GM21515 (cell line): Measurements from ENCODE around the gene ZAP70.

Source experiments
- ATAC-seq: cut with Tn5 transposase; IDR thresholded peaks from one replicate; pipeline ENCODE4 v1.9.1; 2021; ENCODE audit not compliant: unreplicated experiment

The ZAP70 gene

DNA sequence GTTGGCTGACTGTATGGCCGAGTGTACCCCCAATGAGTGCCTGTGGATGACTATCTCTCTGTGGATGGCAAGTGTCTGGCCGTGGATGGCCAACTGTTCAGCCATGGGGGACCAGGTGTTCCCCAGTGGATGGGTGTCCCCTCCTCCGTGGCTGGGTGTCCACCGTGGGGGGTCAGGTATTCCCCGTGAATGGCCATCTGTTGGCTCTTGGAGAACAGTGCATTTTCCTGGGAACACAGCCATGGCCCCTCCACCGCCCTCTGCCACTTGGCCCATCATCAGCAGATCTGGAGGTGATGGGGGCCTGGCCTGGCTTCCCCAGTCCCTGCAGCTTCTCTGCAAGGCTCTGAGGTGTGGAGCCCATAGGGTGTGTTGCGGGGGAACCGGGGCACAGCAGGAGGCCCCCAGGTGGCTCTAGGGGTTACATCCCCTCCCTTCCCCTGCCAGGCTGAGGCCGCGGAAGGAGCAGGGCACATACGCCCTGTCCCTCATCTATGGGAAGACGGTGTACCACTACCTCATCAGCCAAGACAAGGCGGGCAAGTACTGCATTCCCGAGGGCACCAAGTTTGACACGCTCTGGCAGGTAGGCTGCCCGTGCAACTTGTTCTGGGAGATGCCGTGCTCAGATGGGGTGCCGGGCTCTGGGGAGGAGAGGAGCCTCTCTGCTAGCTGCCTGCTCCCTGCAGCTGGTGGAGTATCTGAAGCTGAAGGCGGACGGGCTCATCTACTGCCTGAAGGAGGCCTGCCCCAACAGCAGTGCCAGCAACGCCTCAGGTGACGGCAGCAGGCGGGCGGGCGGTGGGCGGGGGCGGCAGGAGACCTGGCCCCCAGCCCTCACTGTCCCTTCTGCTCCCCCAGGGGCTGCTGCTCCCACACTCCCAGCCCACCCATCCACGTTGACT, 19.3 kb downstream of the ZAP70 start:
- ATAC-seq: no peak

DNA sequence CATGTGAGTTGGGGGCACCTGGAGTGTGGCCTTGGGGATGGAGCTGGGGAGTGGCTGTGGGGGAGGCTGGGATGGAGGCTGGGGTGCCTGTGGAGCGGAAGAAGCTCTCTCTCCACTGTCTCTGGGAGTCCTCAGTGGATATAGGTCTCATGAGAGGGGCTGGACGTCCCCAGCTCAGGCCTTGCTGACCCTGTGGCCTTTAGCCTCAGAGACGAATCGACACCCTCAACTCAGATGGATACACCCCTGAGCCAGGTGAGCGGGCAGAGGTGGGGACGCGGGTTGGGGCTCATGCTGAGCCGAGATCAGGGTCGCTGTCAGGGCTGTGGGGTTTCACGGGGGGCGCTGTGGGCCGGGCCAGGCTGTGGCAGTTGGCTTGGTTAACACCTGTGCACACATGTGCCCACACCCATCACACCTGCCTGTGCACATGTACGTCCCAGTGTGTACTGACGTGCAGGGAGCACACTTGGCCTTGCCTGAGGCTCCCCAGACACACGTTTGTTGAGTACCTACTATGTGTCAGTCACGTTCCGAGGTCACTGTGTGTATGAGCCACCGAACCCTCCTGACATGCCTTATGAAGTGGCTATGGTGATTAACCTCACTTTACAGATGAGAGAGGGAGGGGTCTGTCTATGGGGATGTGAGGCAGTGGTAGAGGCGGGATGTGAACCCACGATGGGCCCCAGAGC, 20.1 kb downstream of the ZAP70 start:
- ATAC-seq: no peak

DNA sequence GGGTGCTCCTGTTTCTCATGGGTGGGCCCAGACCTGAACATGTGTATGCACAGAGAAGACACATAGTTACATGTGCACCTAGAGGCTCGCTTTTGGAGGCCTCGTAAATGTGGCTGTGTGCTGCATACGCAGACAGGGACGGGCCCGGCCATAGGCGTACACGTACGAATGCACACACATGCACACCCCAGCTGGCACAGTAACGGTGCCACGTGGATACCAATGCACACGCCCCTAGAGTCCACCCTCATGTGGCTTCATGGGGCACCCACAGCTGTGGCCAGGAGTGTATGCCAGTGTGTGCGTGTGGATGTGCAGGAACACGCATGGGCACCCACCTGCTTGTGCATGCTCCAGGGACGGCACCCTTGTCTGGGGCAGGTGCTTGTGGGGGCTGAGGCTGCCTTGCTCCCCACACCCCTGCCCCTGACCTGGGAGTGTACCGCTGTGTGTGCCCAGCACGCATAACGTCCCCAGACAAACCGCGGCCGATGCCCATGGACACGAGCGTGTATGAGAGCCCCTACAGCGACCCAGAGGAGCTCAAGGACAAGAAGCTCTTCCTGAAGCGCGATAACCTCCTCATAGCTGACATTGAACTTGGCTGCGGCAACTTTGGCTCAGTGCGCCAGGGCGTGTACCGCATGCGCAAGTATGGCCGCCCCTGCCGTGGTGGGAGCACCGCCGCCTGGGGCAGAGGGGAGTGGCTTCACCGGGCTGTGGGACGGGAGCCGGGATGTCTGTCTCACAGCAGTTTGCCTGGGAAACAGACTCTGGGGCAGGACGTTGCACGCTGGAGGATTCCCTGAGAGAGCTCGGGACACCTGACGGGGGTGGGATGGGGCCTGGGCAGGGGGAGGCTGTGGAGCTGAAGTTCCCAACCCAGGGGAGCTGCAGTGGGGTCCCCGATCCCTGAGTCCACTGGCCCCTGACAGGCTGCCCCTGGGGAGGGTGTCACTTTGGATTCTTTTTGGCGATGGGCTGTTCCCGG, 21.0 kb downstream of the ZAP70 start:
- ATAC-seq: no peak

DNA sequence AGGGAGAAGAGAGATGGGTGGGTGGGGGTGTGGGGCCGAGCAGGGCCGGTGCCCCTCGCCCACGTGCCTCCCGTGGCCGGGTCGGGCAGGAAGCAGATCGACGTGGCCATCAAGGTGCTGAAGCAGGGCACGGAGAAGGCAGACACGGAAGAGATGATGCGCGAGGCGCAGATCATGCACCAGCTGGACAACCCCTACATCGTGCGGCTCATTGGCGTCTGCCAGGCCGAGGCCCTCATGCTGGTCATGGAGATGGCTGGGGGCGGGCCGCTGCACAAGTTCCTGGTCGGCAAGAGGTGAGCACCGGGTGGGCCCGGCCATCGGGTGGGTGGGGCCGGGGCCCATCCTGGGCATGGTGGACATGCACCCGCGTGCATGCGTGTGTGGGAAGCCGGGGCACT, 21.8 kb downstream of the ZAP70 start:
- no peak for ATAC-seq

DNA sequence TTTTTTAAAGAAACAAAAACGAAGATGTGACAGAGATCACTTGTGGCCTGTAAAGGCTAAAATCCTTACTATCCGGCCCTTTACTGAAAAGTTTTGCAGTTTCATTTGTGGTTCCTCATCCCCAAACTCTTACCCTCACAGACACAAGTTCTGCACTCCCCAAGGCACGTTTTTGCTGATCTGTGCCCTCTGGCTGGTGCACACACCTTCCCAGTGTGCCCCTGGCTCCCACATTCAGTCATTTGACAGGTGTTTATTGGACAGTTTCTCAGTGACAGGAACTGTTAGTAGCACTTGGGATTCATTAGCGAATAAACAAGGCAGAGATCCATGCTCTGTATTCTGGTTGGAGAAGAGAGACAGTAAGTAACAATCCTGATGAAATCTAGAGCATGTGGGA, 22.8 kb downstream of the ZAP70 start:
- no peak for ATAC-seq

DNA sequence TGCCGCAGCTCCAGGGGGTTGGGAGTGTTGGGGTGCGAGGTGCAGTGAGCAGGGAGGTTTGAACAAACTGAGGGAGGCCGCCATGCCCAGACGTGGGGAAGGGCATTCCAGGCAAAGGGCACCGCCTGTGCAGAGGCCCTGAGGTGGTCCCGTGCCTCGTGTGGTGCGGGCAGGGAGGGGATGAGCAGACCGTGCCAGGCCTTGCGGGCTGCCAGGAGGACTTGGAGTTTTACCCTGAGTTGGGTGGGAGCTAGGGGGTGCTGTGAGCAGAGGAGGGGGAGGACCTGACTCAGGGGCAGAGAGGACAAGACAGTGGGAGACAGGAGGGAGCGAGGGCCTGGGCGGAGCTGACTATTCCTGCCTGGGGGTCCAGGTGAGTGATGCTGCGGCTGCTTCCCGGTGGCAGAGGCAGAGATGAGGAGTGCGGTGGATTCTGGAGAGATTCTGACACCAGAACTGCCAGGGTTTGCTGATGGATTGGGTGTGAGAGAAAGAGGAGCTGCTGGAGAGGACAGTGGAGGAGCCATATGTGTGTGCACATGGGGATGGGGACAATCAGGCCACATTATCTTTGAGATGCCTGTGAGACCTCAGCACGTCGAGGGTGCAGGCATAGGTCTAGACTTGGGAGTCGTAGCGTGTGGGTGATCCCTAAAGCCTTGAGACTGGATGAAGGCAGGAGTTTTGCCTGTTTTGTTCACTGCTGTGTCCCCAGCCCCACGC, 23.4 kb downstream of the ZAP70 start:
- no peak for ATAC-seq

DNA sequence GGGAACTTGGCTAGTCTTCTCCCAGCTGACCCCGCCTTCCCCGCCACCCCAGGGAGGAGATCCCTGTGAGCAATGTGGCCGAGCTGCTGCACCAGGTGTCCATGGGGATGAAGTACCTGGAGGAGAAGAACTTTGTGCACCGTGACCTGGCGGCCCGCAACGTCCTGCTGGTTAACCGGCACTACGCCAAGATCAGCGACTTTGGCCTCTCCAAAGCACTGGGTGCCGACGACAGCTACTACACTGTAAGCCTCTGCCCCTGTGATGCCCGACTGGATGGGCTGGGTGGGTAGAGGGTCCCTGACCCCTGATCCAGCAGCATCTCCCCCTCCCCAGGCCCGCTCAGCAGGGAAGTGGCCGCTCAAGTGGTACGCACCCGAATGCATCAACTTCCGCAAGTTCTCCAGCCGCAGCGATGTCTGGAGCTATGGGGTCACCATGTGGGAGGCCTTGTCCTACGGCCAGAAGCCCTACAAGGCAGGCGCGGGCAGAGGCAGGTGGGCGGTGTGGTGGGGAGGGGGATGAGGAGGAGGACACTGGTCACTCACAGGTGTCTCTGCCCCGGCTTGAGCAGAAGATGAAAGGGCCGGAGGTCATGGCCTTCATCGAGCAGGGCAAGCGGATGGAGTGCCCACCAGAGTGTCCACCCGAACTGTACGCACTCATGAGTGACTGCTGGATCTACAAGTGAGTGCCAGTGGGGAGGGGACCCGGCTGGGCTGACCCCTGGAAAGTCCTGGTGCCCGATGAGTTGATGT, 24.2 kb downstream of the ZAP70 start:
- no peak for ATAC-seq

DNA sequence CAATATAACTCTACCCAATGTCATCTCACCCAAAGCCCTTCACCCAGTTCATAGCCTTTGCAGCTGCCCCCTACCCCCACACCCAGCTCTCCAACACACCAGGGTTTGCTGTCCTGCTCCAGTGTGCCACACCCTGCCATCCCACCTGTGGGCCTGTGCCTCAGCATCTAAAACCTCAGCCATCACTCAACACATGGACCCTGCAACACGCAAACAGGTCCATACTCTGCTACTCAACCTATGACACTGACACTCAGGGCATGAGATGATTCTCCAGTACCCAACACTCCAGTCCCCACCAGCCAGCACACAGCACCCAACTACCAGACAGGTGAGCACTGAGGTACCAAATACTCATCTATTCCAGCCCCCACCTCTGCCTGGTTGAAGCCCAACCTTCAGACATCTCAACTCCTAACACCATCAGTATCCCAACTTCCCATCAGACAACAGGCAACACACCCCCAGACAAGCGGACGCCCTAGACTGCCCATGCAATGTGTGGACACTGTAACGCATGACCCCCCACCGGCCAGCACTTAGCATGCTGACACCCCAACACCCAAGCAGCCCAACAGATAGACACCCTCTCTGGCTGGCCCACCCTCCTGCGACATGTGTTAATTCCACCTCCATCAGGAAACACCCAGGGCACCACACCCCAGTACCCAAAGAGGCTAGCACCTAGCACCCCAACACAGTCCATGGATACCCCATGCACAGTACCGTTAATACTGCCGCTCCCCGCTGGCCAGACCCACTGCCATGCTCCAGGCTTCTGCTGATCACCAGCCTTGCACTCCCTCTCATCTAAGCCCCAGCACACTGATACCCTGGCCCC, 25.0 kb downstream of the ZAP70 start:
- ATAC-seq: no peak

DNA sequence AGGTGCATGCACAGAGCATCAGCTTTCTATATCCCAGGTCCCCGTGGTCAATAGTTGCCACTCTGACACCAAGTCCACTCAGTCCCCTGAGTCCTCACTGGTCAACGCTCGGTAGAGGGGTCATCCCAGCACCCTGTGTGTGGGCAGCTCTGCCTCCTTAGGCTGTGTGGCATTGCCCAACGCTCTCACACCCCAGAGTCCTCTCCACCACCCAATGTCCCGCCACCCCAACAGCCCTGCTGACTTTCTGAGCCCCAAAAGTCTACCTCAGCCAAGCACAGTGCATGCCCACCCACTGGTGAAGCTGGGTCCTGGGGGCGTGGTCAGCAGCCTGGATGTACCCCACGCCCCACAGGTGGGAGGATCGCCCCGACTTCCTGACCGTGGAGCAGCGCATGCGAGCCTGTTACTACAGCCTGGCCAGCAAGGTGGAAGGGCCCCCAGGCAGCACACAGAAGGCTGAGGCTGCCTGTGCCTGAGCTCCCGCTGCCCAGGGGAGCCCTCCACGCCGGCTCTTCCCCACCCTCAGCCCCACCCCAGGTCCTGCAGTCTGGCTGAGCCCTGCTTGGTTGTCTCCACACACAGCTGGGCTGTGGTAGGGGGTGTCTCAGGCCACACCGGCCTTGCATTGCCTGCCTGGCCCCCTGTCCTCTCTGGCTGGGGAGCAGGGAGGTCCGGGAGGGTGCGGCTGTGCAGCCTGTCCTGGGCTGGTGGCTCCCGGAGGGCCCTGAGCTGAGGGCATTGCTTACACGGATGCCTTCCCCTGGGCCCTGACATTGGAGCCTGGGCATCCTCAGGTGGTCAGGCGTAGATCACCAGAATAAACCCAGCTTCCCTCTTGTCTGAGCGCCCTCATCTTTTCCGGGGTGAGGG, 25.9 kb downstream of the ZAP70 start:
- no peak for ATAC-seq

DNA sequence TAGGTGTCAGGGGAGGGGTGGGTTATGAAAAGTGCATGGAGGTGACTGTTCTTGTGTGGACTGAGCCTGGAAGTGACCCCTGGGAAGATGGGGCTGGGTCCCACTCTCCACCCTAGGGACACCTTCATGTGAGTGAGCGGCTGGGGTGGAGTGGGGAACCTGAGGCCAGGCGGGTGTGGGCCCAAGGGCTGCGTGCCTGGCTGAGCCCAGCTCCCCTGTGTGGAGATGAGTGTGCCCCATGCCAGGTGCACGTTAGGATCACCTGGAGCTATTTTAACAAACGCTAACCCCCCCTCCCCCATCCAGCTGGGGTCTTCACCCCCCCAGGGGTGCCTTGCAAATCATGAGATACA, 26.5 kb downstream of the ZAP70 start:
- no peak for ATAC-seq

DNA sequence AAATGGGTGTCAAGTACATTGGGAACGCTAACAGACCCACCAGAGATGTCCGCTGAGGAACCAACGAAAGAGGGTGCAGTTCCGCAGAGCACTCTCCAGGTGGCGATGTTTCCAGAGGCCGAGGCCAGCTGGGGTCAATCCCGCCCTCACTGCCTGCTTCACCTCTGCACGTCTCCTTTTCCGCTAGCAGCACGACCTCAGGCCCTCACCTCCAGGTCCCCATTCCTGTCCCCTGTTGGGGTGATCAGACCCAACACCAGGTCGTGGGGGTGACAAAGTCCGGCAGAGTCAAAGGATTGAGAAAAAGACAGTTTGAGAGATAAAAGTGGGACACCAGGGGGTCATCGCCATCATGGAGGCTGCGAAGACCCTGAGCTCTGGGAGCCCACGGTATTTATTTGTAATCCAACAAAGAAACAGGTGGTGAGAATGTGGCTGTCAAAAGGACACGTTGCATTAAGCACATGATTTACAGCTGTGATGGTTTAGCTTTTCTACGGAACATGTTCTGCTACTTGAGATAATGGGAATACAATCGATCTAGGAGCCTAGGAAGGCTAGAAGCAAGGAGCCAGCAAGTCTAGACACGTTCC, 27.3 kb downstream of the ZAP70 start:
- no peak for ATAC-seq

DNA sequence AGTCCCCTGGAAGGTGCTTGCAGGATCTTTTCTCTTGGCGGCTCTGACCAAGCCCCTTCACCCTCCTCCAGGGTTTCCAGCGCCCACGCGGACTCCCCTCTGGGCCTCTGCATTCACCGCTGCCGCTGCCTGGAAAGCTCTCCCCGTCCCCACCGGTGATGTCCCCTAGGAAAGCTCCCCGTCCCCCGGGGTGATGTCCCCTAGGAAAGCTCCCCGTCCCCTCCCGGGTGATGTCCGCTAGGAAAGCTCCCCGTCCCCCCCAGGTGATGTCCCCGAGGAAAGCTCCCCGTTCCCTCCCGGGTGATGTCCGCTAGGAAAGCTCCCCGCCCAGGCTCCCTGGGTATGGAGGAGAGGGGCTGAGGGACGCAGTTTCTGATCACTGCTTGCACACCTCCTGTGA, 27.9 kb downstream of the ZAP70 start:
- no peak for ATAC-seq

DNA sequence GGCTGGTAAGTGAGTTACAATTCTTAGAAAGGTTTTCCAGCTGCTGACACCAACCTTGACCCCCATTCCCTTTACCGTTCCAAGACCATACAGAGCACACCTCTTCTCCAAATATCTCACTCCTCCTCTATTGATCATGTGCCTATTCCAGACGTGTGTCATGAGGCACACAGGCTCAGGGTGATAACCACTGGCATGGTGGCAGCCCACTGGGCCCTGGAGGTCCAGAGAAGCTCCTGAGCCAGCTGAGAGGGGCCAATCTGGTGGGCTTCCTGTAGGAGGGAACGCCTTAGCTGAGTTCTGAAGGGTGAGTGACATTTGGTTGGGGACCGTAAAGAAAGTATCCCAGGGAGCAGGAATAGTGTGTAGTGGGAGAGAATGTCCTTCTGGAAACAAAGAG, 28.3 kb downstream of the ZAP70 start:
- ATAC-seq: no peak

DNA sequence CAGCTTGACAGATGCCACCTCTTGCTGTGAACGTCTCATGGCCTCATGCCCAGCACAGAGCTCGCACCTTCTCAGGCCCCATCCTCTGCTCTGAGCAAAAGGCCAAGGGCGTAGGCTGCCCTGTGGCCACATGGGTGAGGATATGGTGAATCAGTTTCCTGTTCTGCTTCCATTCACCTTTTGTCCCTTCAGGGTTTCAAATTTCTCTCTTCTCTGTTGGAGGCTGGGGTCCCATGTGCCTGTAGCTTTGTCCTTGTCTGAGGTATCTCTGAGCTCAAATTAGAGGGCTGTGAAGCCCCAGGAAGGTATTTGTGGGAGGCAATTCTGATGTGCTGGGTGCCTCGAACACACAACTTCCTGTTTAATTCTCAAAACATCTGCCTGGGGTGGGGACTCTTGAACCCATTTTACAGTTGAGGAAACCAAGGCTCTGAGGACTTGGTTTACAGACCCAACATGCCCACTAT, 29.0 kb downstream of the ZAP70 start:
- no peak for ATAC-seq

DNA sequence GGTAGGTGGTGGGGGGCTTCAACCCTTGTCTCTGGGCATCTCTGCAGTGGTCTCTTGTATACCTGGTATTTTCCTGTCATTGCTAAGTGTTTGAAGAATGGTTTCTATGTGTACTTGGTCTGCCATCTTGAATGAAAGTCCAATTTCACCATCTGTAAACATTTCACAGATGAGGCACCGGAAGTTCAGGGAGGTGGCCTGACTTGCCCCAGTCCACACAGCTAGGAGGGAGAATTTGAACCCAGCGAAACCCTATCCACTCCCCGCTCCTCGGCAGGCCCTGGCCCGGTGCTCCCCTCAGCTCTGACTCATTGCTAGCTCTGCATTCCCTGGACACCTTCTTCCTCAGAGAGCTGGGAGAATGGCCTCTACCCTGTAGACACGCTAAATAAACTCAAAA, 30.5 kb downstream of the ZAP70 start:
- ATAC-seq: no peak

DNA sequence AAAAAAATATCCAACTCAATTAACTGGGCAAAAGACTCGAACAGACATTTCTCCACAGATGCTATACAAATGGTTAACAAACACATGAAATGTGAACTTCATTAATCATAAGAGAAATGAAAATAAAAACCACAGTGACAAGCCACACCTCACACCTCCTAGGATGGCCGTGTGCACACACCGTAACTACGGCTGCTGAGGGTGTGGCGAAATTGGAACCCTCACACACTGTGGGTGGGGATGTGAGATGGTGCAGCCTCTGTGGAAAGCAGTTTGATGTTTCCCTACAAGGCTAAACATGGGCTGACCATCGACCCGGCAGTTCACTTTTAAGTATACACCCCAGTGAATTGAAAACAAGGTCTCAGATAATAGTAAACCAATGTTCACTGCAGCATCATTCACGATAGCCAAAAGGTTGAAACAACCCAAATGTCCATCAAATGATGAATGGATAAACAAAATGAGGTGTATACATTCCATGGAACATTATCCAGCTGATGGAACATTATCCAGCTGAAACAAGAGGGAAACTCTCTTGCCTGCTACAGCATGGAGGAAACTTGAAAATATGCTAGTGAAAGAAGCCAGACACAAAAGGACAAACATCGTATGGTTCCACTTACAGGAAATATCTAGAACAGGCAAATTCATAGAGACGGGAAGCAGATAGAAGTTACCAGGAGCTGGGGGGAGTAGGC, 32.2 kb downstream of the ZAP70 start:
- peak; percentile 54 for ATAC-seq

DNA sequence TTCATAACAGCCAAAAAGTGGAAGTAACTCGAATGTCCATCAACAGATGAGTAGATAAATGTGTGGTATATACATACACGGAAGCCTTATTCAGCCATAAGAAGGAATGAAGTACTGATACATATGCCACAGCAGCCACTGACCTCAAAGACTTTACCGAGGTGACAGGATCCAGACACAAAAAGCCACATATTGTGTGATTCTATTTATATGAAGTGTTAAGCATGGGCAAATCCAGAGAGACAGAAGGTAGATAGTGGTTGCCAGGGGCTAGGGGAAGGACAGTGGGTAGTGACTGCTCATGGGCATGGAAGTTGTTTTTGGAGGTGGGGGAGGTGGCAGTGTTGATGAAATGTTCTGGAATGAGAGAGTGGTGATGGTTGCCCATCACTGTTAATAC, 33.9 kb downstream of the ZAP70 start:
- no peak for ATAC-seq
